K562 (cell line): Measurements from ENCODE around the gene STRN3. TPM values are rescaled to one million over a fixed set of nuclear protein-coding genes. Genes with fewer than 3 reads are reported as not detected.

Source experiments
- ATAC-seq: fragments of 200-7000 bp; cut with Tn5 transposase; 3 replicates; pipeline ENCODE4 v1.9.1; 2020; ENCODE audit warnings: moderate library complexity
- BruUV-seq: library from RNA; stranded (reverse); fragments of 400-500 nt; replicated peaks from 2 replicates; lab custom pipeline; 2021; lab: Mats Ljungman, UMichigan
- CTCF ChIA-PET: fragments of 300-600 bp; formaldehyde crosslinking; extraction: SDS; loops from one replicate; lab custom pipeline; 2021; ENCODE audit warnings: low intra/inter-chr PET ratio; lab: Yijun Ruan, JAX
- POLR2A ChIA-PET: fragments of 300-600, 350-650 bp; sonication (Branson Sonifier 250); formaldehyde crosslinking; extraction: SDS; loops from one replicate; lab custom pipeline; 2021; ENCODE audit warnings: antibody characterized with exemption, inconsistent platforms; lab: Yijun Ruan, JAX
- DNase-seq, 4 experiments: peaks; one replicate each; pipeline versions ENCODE4 v3.0.0 to v3.0.0-alpha.2; 2011 to 2018; ENCODE audit warnings: low spot score in 3 of 4, mixed read lengths in 3 of 4; ENCODE audit errors: extremely low read depth in 1 of 4
- FAIRE-seq: peaks from 2 replicates; lab custom pipeline; 2011; peaks lifted over from hg19 to GRCh38; lab: Jason Lieb, UNC
- H2AFZ ChIP-seq: 2 replicates; pipeline ENCODE4 v1.6.0; 2011; ENCODE audit warnings: low read depth, low read length, control low read depth, inconsistent platforms
- H3K27ac ChIP-seq: fragments of 200-600 bp; 3 replicates; pipeline ENCODE4 v1.8.0; 2011; ENCODE audit warnings: low read depth, mild to moderate bottlenecking, control low read depth, inconsistent platforms, low read length, moderate library complexity, mixed read lengths; ENCODE audit errors: extremely low read depth
- H3K27me3 ChIP-seq, 2 experiments: fragments of 300-600 bp in 1 of 2; 2 replicates in 1 of 2; 3 replicates in 1 of 2; pipeline versions ENCODE4 v1.6.0 to v1.8.0; 2011; ENCODE audit warnings: inconsistent platforms in 2 of 2, low read length in 2 of 2, mild to moderate bottlenecking in 1 of 2, mixed read lengths in 1 of 2, moderate library complexity in 1 of 2; ENCODE audit not compliant: control insufficient read depth in 2 of 2, insufficient read depth in 2 of 2
- H3K36me3 ChIP-seq: fragments of 300-600 bp; 3 replicates; pipeline ENCODE4 v1.8.0; 2011; ENCODE audit warnings: mild to moderate bottlenecking, low read length, inconsistent platforms; ENCODE audit not compliant: control insufficient read depth, insufficient read depth
- H3K4me1 ChIP-seq, 2 experiments: fragments of 200-600 bp in 1 of 2; replicated peaks in 1 of 2; 2 replicates in 1 of 2; 3 replicates in 1 of 2; pipeline versions ENCODE4 v1.5.1 to v1.8.0; 2011; ENCODE audit warnings: inconsistent platforms in 2 of 2, low read length in 2 of 2, mild to moderate bottlenecking in 1 of 2, mixed read lengths in 1 of 2, moderate library complexity in 1 of 2; ENCODE audit not compliant: control insufficient read depth in 2 of 2, insufficient read depth in 2 of 2
- H3K4me2 ChIP-seq: 2 replicates; pipeline ENCODE4 v1.6.1; 2011; ENCODE audit warnings: low read length, control low read depth, inconsistent platforms, mixed read lengths; ENCODE audit not compliant: insufficient read depth
- H3K4me3 ChIP-seq: fragments of 200-600 bp; sonication (generic), shearing (Covaris generic); 2 replicates; pipeline ENCODE4 v1.5.1; 2016; ENCODE audit warnings: control low read depth, inconsistent platforms
- H3K79me2 ChIP-seq: fragments of 200-600 bp; 3 replicates; pipeline ENCODE4 v1.8.0; 2011; ENCODE audit warnings: low read length, inconsistent platforms; ENCODE audit not compliant: control insufficient read depth, insufficient read depth
- H3K9ac ChIP-seq, 2 experiments: 2 replicates each; pipeline versions ENCODE4 v1.6.0 to v1.6.1; 2011; ENCODE audit warnings: low read depth in 2 of 2, low read length in 2 of 2, control low read depth in 1 of 2, inconsistent platforms in 1 of 2, mild to moderate bottlenecking in 1 of 2, mixed read lengths in 1 of 2; ENCODE audit not compliant: insufficient read depth in 1 of 2
- H3K9me1 ChIP-seq: one replicate; pipeline ENCODE4 v1.6.0; 2011; ENCODE audit warnings: inconsistent platforms, mild to moderate bottlenecking, low read length, moderate library complexity; ENCODE audit not compliant: control insufficient read depth, insufficient read depth
- H3K9me3 ChIP-seq: replicated peaks from 2 replicates; pipeline ENCODE4 v1.5.1; 2011; ENCODE audit warnings: low read depth, low read length, inconsistent platforms; ENCODE audit not compliant: control insufficient read depth, insufficient read depth
- H4K20me1 ChIP-seq: replicated peaks from 2 replicates; pipeline ENCODE4 v1.6.1; 2011; ENCODE audit warnings: low read length, inconsistent platforms, mixed read lengths; ENCODE audit not compliant: control insufficient read depth, insufficient read depth
- ARID4B ChIP-seq: sonication (generic); formaldehyde crosslinking; IDR thresholded peaks from 2 replicates; pipeline ENCODE4 v1.8.0; 2022; ENCODE audit warnings: mild to moderate bottlenecking, missing genetic modification reagents
- CREB1 ChIP-seq, 2 experiments: sonication (generic) in 1 of 2; formaldehyde crosslinking in 1 of 2; IDR thresholded peaks; 2 replicates each; pipeline versions ENCODE4 v1.6.1 to v1.8.0; 2012 to 2022; ENCODE audit warnings: inconsistent platforms in 1 of 2, mild to moderate bottlenecking in 1 of 2, missing genetic modification reagents in 1 of 2, moderate library complexity in 1 of 2
- NFE2L1 ChIP-seq: fragments of 450-650 bp; IDR thresholded peaks from 2 replicates; pipeline ENCODE4 v1.6.1; 2016; ENCODE audit warnings: missing genetic modification characterization, low read depth, mild to moderate bottlenecking, missing compliant biosample characterization, moderate library complexity, borderline replicate concordance
- SMARCA5 ChIP-seq: fragments of 450-650 bp; IDR thresholded peaks from 2 replicates; pipeline ENCODE4 v1.6.1; 2016
- TBL1XR1 ChIP-seq, 2 experiments: IDR thresholded peaks; 2 replicates each; pipeline ENCODE4 v1.6.1; 2012; ENCODE audit warnings: improper control_type of control experiment in 2 of 2, low read length in 2 of 2, mild to moderate bottlenecking in 1 of 2
- TCF7L2 ChIP-seq: fragments of 150-350 bp; IDR thresholded peaks from 2 replicates; pipeline ENCODE4 v1.6.1; 2016; ENCODE audit warnings: low read depth, mild to moderate bottlenecking, low read length, moderate library complexity
- TEAD2 ChIP-seq: fragments of 450-650 bp; IDR thresholded peaks from 2 replicates; pipeline ENCODE4 v1.6.1; 2016; ENCODE audit warnings: missing genetic modification characterization, control low read depth, missing compliant biosample characterization
- ZNF398 ChIP-seq: fragments of 250-450 bp; sonication (Bioruptor Pico); IDR thresholded peaks from 2 replicates; pipeline ENCODE4 v1.8.0; 2021; ENCODE audit warnings: moderate library complexity, mild to moderate bottlenecking, inconsistent platforms
- ZNF740 ChIP-seq, 3 experiments: fragments of 200-800 bp in 1 of 3; sonication (Bioruptor generic) in 1 of 3; sonication (generic) in 1 of 3; formaldehyde crosslinking in 1 of 3; IDR thresholded peaks; 2 replicates each; pipeline versions ENCODE4 v1.6.1 to v1.8.0; 2016 to 2022; ENCODE audit warnings: mild to moderate bottlenecking in 2 of 3, missing compliant biosample characterization in 2 of 3, missing genetic modification characterization in 2 of 3, missing genetic modification reagents in 1 of 3
- WGBS: fragments of 100-300 bp; shearing (Covaris generic); methylation state at CpG from one replicate; pipeline ENCODE4 v1.1.6; 2016; ENCODE audit warnings: low coverage, mixed read lengths; ENCODE audit not compliant: insufficient coverage; ENCODE audit errors: missing lambda C conversion rate; 5-methylcytosine and 5-hydroxymethylcytosine counted together
- in situ Hi-C: fragments of 300-500 bp; cut with MboI; formaldehyde crosslinking; loops from 4 replicates; pipeline ENCODE4 v1.15.0; 2018; ENCODE audit warnings: inconsistent platforms, mixed read lengths
- intact Hi-C: fragments of 100-400 bp; cut with micrococcal nuclease; formaldehyde crosslinking; loops from 2 replicates; pipeline ENCODE4 v1.14.2; 2022
- polyA plus RNA-seq, 8 experiments: library from polyadenylated mRNA; depleted of rRNA in 4 of 8; stranded (reverse) in 5 of 8; unstranded in 3 of 8; fragments of >200 nt; fragmentation: Nextera tagmentation in 2 of 8; fragmentation: Illumina TruSeq in 1 of 8; extraction: Ambion mirVana in 2 of 8; extraction: Trizol in 1 of 8; gene quantifications; 2 replicates each; pipeline versions ENCODE4 v1.2.1 to v1.2.3, GENCODE V29; 2011 to 2014; ENCODE audit warnings: inconsistent platforms in 1 of 8, missing spikeins in 1 of 8
- total RNA-seq, 7 experiments: library from RNA; depleted of rRNA in 6 of 7; stranded (reverse); fragments of >200 nt in 6 of 7; fragmentation: Illumina TruSeq in 2 of 7; extraction: Trizol in 2 of 7; gene quantifications; 2 replicates each; pipeline versions ENCODE4 v1.2.1 to v1.2.3, GENCODE V29; 2011 to 2021; ENCODE audit warnings: low replicate concordance in 1 of 7

The STRN3 gene
- total and polyA plus RNA-seq, 9 of the 15 experiments (the other 6 are each of a cell fraction or from before 2014, with no cell fraction given): 5.9 to 29.1 (median 16.0) TPM

- TF ChIP-seq SMARCA5 (no peak), ZNF398 (no peak), CREB1 (IDR thresholded peaks at IDR 0.05) (no peak), CREB1 (CRISPR knock-in tag; IDR thresholded peaks at IDR 0.05) (no peak), TEAD2 (tag) (no peak), TBL1XR1 (IDR thresholded peaks at IDR 0.05; ENCODE audit: low read length in 2 of 2) (no peak), NFE2L1 (tag) (no peak), TCF7L2 (no peak)
Measured at GRCh38 chr14:30985796-30986195, 40.4 kb downstream of the STRN3 start (continued).

- ChIA-PET POLR2A (interaction anchor here (0.7 kb wide), 1 partner anchor 40 kb away, joined by 3 read pairs; no protein-coding TSS in a partner anchor), CTCF (no interaction called here)
- 83% methylated on average over 1 of the region's 2 CpGs for WGBS
- H3K79me2 ChIP-seq: peaks cover 91% of the 10 kb centered on the region
- ATAC-seq (no peak), FAIRE-seq (no peak), DNase-seq (no peak)
- no peak overlapping the region for H3K27ac ChIP-seq
- H3K36me3 ChIP-seq: no peaks in the 10 kb centered on the region
- no TSS peak for BruUV-seq
- H3K9me3 ChIP-seq: no peaks in the 10 kb centered on the region
- no peaks in the 10 kb centered on the region for H4K20me1 ChIP-seq
- H2AFZ ChIP-seq: no peak overlapping the region
- no peak overlapping the region for H3K4me3 ChIP-seq
- no peaks in the 10 kb centered on the region for H3K9me1 ChIP-seq
- peaks cover 0 to 3% of the 10 kb centered on the region in 2 experiments; a peak in 3 of 5 replicates for H3K4me1 ChIP-seq
- no peaks in the 10 kb centered on the region for H3K27me3 ChIP-seq
- intact Hi-C loops (no loop called here), in situ Hi-C loops (loop anchor here (5.0 kb wide), 1 partner anchor 98 kb away; no protein-coding TSS in a partner anchor)
- no peak overlapping the region for H3K9ac ChIP-seq
- no peak for TF ChIP-seq ARID4B (CRISPR knock-in tag)
- no peak for TF ChIP-seq ZNF740 (CRISPR knock-in tag; IDR thresholded peaks at IDR 0.05)
- peak in 1 of 2 experiments; percentile 53; a peak in 1 of 4 replicates for TF ChIP-seq ZNF740 (tag; IDR thresholded peaks at IDR 0.05)
- H3K4me2 ChIP-seq: no peak overlapping the region
Measured at GRCh38 chr14:30983858-30984257, 42.3 kb downstream of the STRN3 start.
